ENCODE data around the gene HTR7. TPM values are rescaled to one million over a fixed set of nuclear protein-coding genes. Genes with fewer than 3 reads are reported as not detected.

Gene HTR7
- total and polyA plus RNA-seq, 2 of the 8 experiments (the other 6 are each of a cell fraction or from before 2014, with no cell fraction given) = 22.9 to 24.6 TPM

GRCh38 chr10:90885176-90885575, 27.3 kb upstream of the HTR7 start:
- no peak for FAIRE-seq
- 83% methylated on average over 1 of the region's 1 CpG; no CpG with 5 or more reads in 1 of the 2 experiments for whole genome bisulfite sequencing, 2 experiments (ENCODE audit: extremely low coverage in 1 of 2, insufficient coverage in 1 of 2, insufficient read length in 1 of 2, insufficient replicate concordance in 2 of 2, low coverage in 1 of 2, low lambda C conversion rate in 2 of 2, missing lambda C conversion rate in 1 of 2)
- CTCF ChIA-PET (ENCODE audit: partially characterized antibody) = interaction anchor here (0.9 to 1.6 kb wide), 2 partner anchors 9 to 27 kb away, joined by 3 to 5 read pairs; no protein-coding TSS in a partner anchor

More at GRCh38 chr10:90885176-90885575, 27.3 kb upstream of the HTR7 start:
- H3K36me3 ChIP-seq (ENCODE audit: control insufficient read depth in 2 of 4, insufficient read depth in 4 of 4, low read length in 3 of 4) = peaks cover 6 to 53% (median 24%) of the 10 kb centered on the region in 4 experiments; a peak in 7 of 8 replicates
- no peak overlapping the region for H4K8ac ChIP-seq (ENCODE audit: extremely low read depth, insufficient read depth, low read length)
- no peak overlapping the region for H2BK12ac ChIP-seq (ENCODE audit: low read depth, low read length)
- H3K18ac ChIP-seq (ENCODE audit: extremely low read depth, low read length) = no peak overlapping the region
- TF ChIP-seq RXRA (IDR thresholded peaks at IDR 0.05; ENCODE audit: insufficient read depth, low read depth, low read length) (no peak), CBX8 (IDR thresholded peaks at IDR 0.05; ENCODE audit: borderline replicate concordance, low read depth, low read length) (no peak), SRF (IDR thresholded peaks at IDR 0.05; ENCODE audit: low read depth, low read length) (no peak), SP2 (IDR thresholded peaks at IDR 0.05; ENCODE audit: low read length) (no peak), CBX5 (IDR thresholded peaks at IDR 0.05; ENCODE audit: low read depth, low read length) (no peak), MAFK (IDR thresholded peaks at IDR 0.05; ENCODE audit: low read depth, low read length) (no peak), POU5F1 (IDR thresholded peaks at IDR 0.05; ENCODE audit: low read depth, low read length) (no peak)
- no peak overlapping the region for H3K4me3 ChIP-seq (ENCODE audit: extremely low read depth in 1 of 4, insufficient read depth in 2 of 4, low read depth in 3 of 4, low read length in 4 of 4)
- H3K27ac ChIP-seq (ENCODE audit: low read depth, low read length) = no peak overlapping the region
- H3K79me2 ChIP-seq (ENCODE audit: control insufficient read depth in 1 of 2, insufficient read depth in 2 of 2, low read length in 2 of 2) = no peaks in the 10 kb centered on the region
- no peak overlapping the region for H3K9ac ChIP-seq (replicated peaks in 1 of 4; ENCODE audit: extremely low read depth in 1 of 4, low read depth in 3 of 4, low read length in 3 of 4)
- H4K20me1 ChIP-seq (replicated peaks in 1 of 2; ENCODE audit: control insufficient read depth in 1 of 2, insufficient read depth in 2 of 2, low read length in 2 of 2) = peaks cover 0 to 3% of the 10 kb centered on the region in 2 experiments
- no peaks in the 10 kb centered on the region for H3K4me1 ChIP-seq (replicated peaks in 1 of 4; ENCODE audit: control insufficient read depth in 3 of 4, insufficient read depth in 4 of 4, low read length in 3 of 4)
- no peaks in the 10 kb centered on the region for H3K23me2 ChIP-seq (ENCODE audit: low read depth, low read length)
- H2BK120ac ChIP-seq (replicated peaks; ENCODE audit: low read depth, low read length) = no peak overlapping the region
- H3K27me3 ChIP-seq (replicated peaks in 1 of 4; ENCODE audit: control insufficient read depth in 3 of 4, extremely low read depth in 1 of 4, insufficient read depth in 3 of 4, low read length in 3 of 4) = no peaks in the 10 kb centered on the region
- no peak overlapping the region for H3K4me2 ChIP-seq (ENCODE audit: insufficient read depth in 1 of 2, low read depth in 2 of 2, low read length in 2 of 2)
- no peak overlapping the region for H2AFZ ChIP-seq (ENCODE audit: low read length)
- no peak overlapping the region for H2BK5ac ChIP-seq (ENCODE audit: low read depth, low read length)
- no peak overlapping the region for H2AK5ac ChIP-seq (ENCODE audit: low read depth, low read length)
- H4K91ac ChIP-seq (replicated peaks; ENCODE audit: insufficient read length, low read length) = no peak overlapping the region
- no peak overlapping the region for H2BK15ac ChIP-seq (ENCODE audit: low read length)
- POLR2A ChIA-PET (ENCODE audit: partially characterized antibody) = no interaction called here
- H2BK20ac ChIP-seq (ENCODE audit: low read length) = no peak overlapping the region
- no peak overlapping the region for H4K5ac ChIP-seq (ENCODE audit: insufficient read length, low read depth, low read length)
- no peak for DNase-seq (ENCODE audit: low read depth in 1 of 2, low spot score in 2 of 2)
- H3K23ac ChIP-seq (ENCODE audit: insufficient read length) = no peak overlapping the region
- no peak overlapping the region for H3K56ac ChIP-seq (replicated peaks; ENCODE audit: insufficient read length, low read depth, low read length)
- no peaks in the 10 kb centered on the region for H3K9me3 ChIP-seq (ENCODE audit: insufficient read depth in 2 of 2, low read depth in 1 of 2, low read length in 1 of 2)
- H3K79me1 ChIP-seq (ENCODE audit: low read depth, low read length) = no peaks in the 10 kb centered on the region
- no peak overlapping the region for H3K4ac ChIP-seq (replicated peaks; ENCODE audit: insufficient read length, low read depth, low read length)
- H3K14ac ChIP-seq (ENCODE audit: insufficient read length) = no peak overlapping the region
